Measurements from ENCODE around the gene PHLDA2.
"Not testable (repeated sequence)": the region's sequence is repeated elsewhere in the genome, so short reads cannot be mapped to it uniquely, and the experiment has no call there.

The PHLDA2 gene

GRCh38 chr11:2945031-2945756, 16.0 kb upstream of the PHLDA2 start:
- DNase-seq (ENCODE audit: low spot score) = peak; percentile 46

- DNase-seq (ENCODE audit: low spot score) = no peak
Observed at GRCh38 chr11:2944530-2944929, 15.3 kb upstream of the PHLDA2 start.

GRCh38 chr11:2943711-2944118, 14.5 kb upstream of the PHLDA2 start:
- DNase-seq (ENCODE audit: low spot score) = peak; percentile 67

GRCh38 chr11:2942872-2943710, 13.9 kb upstream of the PHLDA2 start:
- DNase-seq (ENCODE audit: low spot score) = no peak

GRCh38 chr11:2942447-2942846, 13.2 kb upstream of the PHLDA2 start:
- no peak for DNase-seq (ENCODE audit: low spot score)

GRCh38 chr11:2940921-2941821, 12.0 kb upstream of the PHLDA2 start:
- peak; percentile 59 for DNase-seq (ENCODE audit: low spot score)

GRCh38 chr11:2940147-2940920, 11.1 kb upstream of the PHLDA2 start:
- DNase-seq (ENCODE audit: low spot score) = peak; percentile 89

- DNase-seq (ENCODE audit: low spot score) = not testable (repeated sequence)
Observed at GRCh38 chr11:2938458-2939418, 9.5 kb upstream of the PHLDA2 start.

GRCh38 chr11:2937641-2938457, 8.6 kb upstream of the PHLDA2 start:
- not testable (repeated sequence) for DNase-seq (ENCODE audit: low spot score)

- no peak for DNase-seq (ENCODE audit: low spot score)
Observed at GRCh38 chr11:2934611-2935239, 5.5 kb upstream of the PHLDA2 start.

GRCh38 chr11:2934021-2934550, 4.9 kb upstream of the PHLDA2 start:
- no peak for DNase-seq (ENCODE audit: low spot score)

GRCh38 chr11:2933375-2934020, 4.3 kb upstream of the PHLDA2 start:
- peak; percentile 54 for DNase-seq (ENCODE audit: low spot score)

- DNase-seq (ENCODE audit: low spot score) = no peak
Observed at GRCh38 chr11:2932850-2933251, 3.6 kb upstream of the PHLDA2 start.

- no peak for DNase-seq (ENCODE audit: low spot score)
Observed at GRCh38 chr11:2931771-2932738, 2.8 kb upstream of the PHLDA2 start.

- no peak for DNase-seq (ENCODE audit: low spot score)
Observed at GRCh38 chr11:2931420-2931746, 2.2 kb upstream of the PHLDA2 start.

GRCh38 chr11:2930704-2931419, 1.6 kb upstream of the PHLDA2 start:
- DNase-seq (ENCODE audit: low spot score) = peak; percentile 88
